Stimulated activated CD8-positive, alpha-beta memory T cell treated with anti-CD3 and anti-CD28 coated beads, Interleukin-4, amount 100 ng/mL, for 24 hours (primary cell): ENCODE measurements around the gene MT1B.
A peak's percentile ranks its signal among the peaks of the same experiment; 100 is the strongest.

Experiments
- DNase-seq: peaks from one replicate; pipeline ENCODE4 v3.0.0-alpha.2; 2020; ENCODE audit warnings: low read depth

MT1B gene

DNA sequence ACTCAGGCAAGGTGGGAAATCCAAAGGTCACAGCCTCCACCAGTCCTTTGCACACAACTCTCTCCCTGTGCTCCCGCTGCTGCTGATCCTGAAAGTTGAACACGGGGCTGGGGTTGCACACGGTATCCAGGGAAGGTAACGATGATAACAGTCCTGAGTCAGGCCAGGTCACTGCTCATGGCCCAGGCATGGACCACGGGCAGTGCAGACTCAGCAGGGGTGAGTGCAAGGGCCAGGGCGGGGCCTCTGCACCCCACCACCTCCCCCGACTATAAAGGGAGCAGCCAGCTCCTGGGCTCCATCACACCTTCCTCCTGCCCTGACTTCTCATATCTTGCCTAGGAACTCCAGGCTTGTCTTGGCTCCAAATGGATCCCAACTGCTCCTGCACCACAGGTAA is at the start of gene MT1B:
Gene MT1B (plus strand): TSS at position 301 of the 400 bp plus-strand sequence. CDS start 68 bp downstream, at position 369.
- no peak for DNase-seq

GRCh38 chr16:56603589-56603988 is 48.1 kb upstream of the MT1B start:
- no peak for DNase-seq

DNA sequence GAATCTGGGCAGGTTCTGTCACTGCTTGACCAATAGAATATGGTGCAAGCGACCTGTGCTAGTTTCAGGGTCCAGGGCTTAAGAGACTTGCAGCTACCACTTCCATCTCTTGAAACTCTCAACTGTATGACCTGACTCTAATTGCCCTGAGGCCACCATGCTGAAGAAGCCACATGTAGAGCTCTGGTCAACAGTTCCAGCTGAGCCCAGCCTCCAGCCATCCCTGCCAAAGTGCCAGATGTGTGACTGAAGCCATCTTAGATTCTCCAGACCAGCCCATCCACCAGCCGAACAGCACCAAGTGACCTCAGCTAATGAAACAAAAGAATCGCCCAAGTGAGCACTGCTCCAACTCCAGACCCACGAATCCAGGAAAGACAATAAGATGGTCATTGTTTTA is 46.7 kb upstream of the MT1B start:
- no peak for DNase-seq

DNA sequence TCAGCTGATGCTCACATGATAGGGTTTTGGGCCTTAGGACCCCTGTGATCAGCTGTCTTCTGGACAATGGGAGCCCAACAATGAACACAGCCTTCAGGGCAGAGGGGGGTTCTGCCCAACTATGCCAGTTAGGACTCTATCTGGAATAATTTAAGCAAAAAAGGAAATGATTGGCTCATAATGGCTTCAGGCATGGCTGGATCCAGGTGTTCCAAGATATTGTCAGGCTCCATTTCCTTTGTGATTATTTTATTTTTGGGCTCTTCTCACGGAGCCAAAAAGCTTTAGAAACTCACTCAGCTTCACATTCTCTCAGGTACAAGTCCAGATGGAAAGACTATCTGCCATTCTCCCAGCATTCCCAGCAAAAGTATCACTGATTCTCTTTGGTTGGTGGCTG is 46.2 kb upstream of the MT1B start:
- no peak for DNase-seq

DNA sequence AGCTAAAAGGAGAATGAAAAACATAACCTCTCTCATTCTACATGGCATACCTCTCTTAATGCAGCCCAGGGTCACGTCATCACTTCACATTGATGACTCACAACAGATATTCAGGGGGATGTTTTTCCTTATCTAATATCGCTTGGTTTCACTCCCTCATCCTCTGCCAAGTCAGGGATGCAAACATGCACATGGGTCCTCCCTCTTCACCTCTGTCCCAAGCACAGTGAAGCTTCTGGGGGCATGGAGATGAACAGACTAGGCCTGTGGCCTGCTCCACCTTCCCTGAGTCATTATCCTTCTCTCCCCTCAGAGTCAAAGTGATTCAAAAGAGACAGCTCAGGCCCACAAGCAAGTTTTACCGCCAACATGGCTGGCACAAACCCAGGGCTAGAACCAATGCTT is 45.6 kb upstream of the MT1B start:
- DNase-seq: no peak

DNA sequence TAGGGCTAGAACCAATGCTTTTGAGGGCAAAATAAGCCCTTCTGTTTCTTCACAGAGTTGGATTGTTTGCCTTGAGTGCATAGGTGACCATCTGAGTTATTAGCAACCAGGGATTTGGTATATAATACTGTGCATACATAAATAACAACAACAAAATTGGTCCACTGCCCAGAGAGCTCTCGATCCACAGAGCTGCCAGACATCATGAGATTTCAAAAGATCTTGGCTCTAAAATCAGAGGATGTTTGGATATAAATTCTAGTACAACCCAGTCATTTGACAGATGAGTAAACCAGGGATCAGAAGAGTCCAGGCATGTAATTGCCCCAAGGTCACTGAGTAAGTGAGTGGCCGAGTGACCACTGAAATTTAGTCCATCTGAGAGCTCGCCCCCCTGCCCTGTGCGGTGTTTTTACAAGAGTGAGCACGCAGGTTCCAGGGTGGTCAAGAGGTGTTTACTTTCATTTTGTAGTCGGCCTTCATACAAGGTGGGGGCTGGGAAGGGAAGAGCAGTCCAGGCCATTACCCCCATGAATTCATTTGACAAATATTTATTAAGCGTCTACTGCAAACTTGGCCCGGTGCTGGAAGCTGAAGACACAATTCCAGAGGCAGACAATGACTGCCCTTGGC is 45.1 kb upstream of the MT1B start:
- no peak for DNase-seq

DNA sequence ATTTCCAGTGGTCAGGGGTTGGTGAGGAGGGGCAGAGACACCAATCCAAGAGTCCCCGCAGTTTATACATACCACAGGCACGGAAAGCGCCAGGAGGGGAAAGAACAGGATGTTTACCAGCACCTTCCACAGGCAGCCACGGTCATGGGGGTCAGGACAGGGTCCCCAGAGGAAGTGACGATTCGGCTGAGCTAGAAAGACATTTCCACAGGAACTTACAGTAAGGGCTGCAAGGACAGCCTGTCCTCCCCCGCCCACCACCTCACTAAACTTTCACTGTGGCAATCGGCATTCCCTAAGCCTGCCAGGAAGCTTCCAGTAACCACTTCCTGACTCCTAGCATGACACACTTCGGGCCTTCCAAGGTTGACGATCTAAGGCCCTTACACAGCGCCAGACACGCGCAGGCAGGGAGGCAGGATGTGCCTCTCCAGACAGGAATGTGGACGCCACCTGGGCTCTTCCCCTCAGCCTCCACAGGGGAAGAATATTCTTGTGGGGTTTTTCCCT is 44.5 kb upstream of the MT1B start:
- DNase-seq: no peak

DNA sequence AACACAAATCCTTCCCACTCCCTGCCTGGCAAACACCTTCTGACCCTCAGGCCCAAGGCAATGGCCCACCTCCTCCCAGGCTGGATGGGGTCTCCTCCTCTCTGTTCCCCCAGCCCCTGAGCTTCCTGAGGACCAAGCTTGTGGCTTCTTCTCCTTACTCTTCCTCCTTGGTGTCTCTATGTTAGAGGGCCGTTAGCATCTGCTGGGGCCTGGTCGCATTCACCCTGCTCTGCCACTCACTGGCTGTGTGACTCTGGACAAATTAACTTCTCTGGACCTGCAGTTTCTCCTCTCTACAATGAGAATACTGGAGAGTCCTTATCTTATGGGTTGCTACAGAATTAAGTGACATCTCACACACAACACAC is 44.0 kb upstream of the MT1B start:
- no peak for DNase-seq

DNA sequence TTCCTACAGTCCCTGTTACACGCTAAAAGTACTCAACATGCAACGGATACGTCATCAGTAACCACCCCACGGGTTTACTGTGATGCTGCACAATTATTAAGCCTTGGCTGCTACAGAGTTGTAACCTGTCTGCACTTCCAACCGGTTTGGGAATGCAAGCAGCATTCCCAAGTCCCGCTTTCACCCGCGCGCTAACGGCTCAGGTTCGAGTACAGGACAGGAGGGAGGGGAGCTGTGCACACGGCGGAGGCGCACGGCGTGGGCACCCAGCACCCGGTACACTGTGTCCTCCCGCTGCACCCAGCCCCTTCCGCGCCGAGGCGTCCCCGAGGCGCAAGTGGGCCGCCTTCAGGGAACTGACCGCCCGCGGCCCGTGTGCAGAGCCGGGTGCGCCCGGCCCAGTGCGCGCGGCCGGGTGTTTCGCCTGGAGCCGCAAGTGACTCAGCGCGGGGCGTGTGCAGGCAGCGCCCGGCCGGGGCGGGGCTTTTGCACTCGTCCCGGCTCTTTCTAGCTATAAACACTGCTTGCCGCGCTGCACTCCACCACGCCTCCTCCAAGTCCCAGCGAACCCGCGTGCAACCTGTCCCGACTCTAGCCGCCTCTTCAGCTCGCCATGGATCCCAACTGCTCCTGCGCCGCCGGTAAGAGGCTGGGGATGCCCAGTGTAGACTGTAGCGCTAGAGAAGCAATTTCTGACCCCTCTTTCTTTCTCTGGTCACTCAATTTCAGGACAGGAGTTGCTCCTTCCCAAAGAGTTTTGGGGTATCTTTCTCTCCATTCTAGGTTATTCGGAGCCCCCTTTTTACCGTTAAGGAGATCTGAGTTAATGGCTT is 43.4 kb upstream of the MT1B start, which contains the start of gene MT2A:
Gene MT2A (plus strand): TSS at position 542 of the 833 bp plus-strand sequence. CDS start 72 bp downstream, at position 614.
- DNase-seq: peak; percentile 85

DNA sequence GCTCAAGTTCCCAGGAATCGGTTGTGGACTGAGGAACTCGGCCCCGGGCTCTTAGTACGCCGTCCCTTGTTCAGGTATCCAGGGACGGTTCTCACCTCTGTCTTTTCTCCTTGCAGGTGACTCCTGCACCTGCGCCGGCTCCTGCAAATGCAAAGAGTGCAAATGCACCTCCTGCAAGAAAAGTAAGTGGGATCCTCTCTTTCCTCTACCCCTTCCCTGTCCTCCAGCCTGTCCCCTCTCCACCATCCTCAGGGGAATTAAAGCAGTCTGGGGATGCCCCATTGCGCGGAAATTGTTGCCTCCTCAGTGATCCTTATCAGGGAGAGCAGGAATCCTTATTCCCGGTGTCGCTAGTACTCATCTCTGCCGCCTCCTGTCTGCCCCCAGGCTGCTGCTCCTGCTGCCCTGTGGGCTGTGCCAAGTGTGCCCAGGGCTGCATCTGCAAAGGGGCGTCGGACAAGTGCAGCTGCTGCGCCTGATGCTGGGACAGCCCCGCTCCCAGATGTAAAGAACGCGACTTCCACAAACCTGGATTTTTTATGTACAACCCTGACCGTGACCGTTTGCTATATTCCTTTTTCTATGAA is 42.7 kb upstream of the MT1B start:
- no peak for DNase-seq

DNA sequence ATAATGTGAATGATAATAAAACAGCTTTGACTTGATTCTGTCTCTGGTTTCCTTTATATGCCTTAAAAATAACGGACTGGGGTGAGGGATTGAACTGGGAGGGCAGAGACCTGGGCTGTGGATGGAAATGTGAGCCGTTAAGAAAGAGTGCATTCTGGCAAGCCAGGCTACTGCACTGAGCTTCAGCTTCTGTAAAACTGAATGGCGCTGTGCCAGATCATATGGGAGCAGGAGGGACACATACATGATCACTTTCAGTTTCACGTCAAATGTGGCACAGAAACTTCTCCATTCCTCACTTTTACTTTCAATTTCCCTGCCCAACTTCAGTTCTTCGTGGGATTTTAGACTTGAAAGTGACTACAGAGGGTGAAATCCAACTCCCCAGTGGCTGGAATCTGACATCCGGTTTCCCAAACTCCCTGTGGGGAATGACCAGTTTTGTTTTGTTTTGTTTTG is 42.2 kb upstream of the MT1B start:
- DNase-seq: peak; percentile 46

DNA sequence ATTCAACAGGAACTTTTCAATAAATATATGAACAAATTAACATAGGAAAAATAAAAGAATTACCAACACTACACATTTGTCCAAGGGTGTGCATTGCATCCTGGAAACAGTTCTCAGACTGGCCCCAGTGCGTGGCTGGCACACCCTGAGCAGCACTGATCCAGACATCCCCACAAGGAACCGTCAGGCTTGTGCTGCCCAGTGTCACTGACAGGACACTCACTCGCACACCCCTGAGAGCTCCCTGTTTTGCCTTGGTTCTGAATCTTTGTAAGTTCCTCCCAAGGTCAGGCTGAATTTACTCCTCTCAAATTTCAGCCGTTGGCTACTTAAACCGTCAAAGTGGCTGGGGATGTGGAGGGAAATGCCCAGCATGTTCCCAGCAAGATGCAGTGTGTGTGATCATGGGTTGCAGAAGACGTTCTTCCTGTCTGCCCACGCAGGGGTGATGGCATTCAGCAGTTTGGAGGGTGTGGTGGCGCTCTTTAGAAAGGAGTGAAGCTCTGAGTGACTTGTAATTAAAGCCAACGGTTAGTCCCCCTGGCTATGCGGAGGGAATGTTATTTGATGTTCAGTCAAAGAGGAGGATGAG is 41.6 kb upstream of the MT1B start:
- peak; percentile 58 for DNase-seq

- DNase-seq: no peak
Measured at GRCh38 chr16:56610609-56611111, 41.0 kb upstream of the MT1B start.

- DNase-seq: no peak
Measured at GRCh38 chr16:56611281-56611833, 40.3 kb upstream of the MT1B start.

- no peak for DNase-seq
Measured at GRCh38 chr16:56613706-56614105, 38.0 kb upstream of the MT1B start.

DNA sequence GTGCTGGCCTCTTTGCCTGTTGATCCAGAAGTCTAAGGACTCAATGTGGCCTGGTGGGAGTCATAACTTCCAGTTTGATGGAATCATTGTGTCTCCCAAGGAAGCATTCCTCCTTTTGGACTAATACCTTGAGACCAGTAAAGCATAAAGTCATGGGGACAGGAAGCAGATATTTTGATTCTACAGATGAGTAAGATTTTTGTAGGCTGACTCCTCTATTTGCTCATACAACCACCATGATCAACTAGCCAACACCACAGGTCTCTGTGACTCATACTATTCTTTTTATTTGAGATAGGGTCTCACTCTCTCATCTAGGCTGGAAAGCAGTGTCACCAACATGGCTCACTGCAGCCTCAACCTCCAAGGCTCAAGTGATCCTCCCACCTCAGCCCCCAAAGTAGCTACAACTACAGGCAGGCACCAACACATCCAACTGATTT is 37.1 kb upstream of the MT1B start:
- DNase-seq: no peak

GRCh38 chr16:56615353-56615752 is 36.3 kb upstream of the MT1B start:
- no peak for DNase-seq

- no peak for DNase-seq
Measured at GRCh38 chr16:56616608-56617211, 35.0 kb upstream of the MT1B start.

- DNase-seq: peak; percentile 34
Measured at GRCh38 chr16:56617212-56618085, 34.2 kb upstream of the MT1B start.

DNA sequence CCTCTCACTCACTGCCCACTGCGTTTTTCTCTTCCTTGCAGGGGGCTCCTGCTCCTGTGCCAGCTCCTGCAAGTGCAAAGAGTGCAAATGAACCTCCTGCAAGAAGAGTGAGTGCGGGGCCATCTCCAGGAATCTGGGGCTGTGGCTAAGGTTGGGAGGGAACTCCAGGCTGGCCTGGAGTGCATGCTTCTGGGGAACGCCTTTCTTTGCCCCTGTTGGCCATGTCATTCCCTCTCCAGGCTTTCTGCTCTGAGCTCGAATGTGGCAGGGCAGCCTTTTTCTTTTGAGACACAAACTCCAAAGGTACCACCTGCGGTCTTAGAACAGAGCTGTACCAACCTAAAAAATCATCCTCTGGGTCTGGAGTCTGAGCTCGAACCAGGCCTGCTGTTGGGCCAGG is 33.5 kb upstream of the MT1B start:
- no peak for DNase-seq
